SJSA1 (cell line): ENCODE measurements around the gene ATP8B4. TPM values are rescaled to one million over a fixed set of nuclear protein-coding genes. Genes with fewer than 3 reads are reported as not detected.
A peak's percentile ranks its signal among the peaks of the same experiment; 100 is the strongest.

Experiments used
- DNase-seq, 2 experiments: peaks; one replicate each; pipeline ENCODE4 v3.0.0-alpha.2; 2015 to 2020; ENCODE audit warnings: low spot score in 2 of 2, low read depth in 1 of 2
- H3K27ac ChIP-seq: fragments of 250-450 bp; sonication (Bioruptor Pico); 2 replicates; pipeline ENCODE4 v1.5.1; 2020; ENCODE audit warnings: mild to moderate bottlenecking, moderate library complexity
- H3K27me3 ChIP-seq: fragments of 250-450 bp; sonication (Bioruptor Pico); replicated peaks from 2 replicates; pipeline ENCODE4 v1.5.1; 2020; ENCODE audit warnings: mild to moderate bottlenecking, moderate library complexity
- H3K36me3 ChIP-seq: fragments of 250-450 bp; sonication (Bioruptor Pico); 2 replicates; pipeline ENCODE4 v1.5.1; 2020; ENCODE audit warnings: mild to moderate bottlenecking
- H3K4me1 ChIP-seq: fragments of 250-450 bp; sonication (Bioruptor Pico); replicated peaks from 2 replicates; pipeline ENCODE4 v1.6.1; 2021; ENCODE audit warnings: mild to moderate bottlenecking
- H3K4me3 ChIP-seq: fragments of 250-450 bp; sonication (Bioruptor Pico); 2 replicates; pipeline ENCODE4 v1.5.1; 2020; ENCODE audit warnings: mild to moderate bottlenecking
- H3K9me3 ChIP-seq: fragments of 250-450 bp; sonication (Bioruptor Pico); replicated peaks from 2 replicates; pipeline ENCODE4 v1.5.1; 2020; ENCODE audit warnings: mild to moderate bottlenecking
- total RNA-seq: library from RNA; depleted of rRNA; stranded (reverse); fragments of >200 nt; shearing (Covaris generic); gene quantifications from 2 replicates; pipeline ENCODE4 v1.2.3, GENCODE V29; 2014

The ATP8B4 gene
- total RNA-seq, 1 experiment from 2014 or later, result 0.16 TPM

DNA sequence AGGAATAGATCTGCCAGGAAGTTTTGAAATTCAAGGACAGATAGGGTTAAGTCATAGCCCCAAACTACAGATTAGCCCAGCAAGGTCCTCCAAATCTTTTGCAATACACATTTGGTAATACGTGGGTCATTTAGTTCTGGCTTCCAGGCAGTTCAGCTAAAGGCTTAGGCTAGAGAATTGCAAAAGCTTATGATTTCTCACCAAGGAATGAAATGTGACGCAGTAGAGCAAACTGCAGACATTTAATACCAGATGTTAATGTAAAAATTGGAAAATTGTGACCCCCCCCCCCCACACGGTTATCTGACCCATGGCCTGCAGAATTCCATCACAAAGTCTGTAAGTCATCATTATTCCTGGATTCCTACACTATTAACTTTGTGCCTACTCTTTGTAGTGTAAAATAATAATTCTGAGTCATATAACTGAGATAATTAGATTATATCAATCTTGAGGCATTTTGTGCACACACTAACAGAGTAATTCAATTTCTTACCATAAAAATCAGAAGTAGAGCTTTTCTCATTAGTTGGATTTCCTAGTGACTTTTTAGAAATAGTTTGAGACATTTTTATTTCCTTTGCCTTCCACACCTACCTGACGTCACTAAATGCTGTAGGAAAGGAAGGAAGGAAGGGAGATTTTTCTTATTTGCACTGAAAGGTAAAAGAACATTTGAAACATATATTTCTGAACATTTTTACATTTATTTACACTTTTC lies 263.0 kb downstream of the ATP8B4 start:
- DNase-seq, result no peak
- Histone ChIP-seq H3K36me3 (no peaks in the 10 kb centered on the region), H3K9me3 (no peaks in the 10 kb centered on the region), H3K27ac (no peak overlapping the region), H3K27me3 (no peaks in the 10 kb centered on the region), H3K4me1 (no peaks in the 10 kb centered on the region), H3K4me3 (no peak overlapping the region)

DNA sequence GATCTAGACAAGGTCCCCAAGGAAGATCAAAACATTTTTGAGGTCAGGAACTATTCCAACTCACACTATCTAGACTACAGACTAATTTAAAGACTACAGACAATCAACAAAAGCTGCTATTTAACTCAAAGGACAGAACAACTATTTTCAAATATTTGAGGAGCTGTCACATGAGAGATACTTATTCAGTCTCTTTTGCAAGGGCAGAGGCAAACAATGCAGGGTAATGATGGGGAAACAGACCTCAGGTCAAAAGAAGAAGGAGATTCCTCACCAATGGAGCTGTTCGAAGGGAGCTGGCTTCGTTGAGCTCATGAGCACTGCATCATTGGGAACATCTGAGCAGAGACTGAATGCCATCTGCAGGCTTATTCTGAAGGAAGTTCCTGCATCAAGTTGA lies 266.3 kb downstream of the ATP8B4 start:
- Histone ChIP-seq H3K4me3 (no peak overlapping the region), H3K27me3 (no peaks in the 10 kb centered on the region), H3K36me3 (no peaks in the 10 kb centered on the region), H3K9me3 (no peaks in the 10 kb centered on the region), H3K4me1 (peaks cover 12% of the 10 kb centered on the region), H3K27ac (no peak overlapping the region)
- no peak for DNase-seq

DNA sequence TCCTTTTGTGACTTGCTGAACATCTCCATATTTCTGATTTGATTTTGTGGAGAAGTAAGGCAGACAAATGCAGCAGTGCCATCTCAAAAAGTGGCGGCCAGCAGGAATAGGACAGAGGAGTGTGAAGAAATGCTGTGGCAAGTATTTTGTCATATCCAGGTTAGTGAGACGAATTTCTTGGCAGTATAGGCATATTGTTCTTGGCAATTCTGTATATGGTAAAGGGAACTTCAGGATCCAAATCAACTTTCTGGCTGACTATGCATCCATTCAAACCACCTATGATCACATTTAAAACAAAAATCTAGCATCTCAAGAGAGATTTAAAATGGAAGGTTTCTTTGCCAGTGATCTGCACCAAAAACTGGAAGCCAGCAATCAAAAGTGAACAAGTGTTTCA lies 270.2 kb downstream of the ATP8B4 start:
- peak overlapping the region; percentile 83; the same call in 1 of the 2 replicates for H3K27ac ChIP-seq
- no peak overlapping the region for H3K4me3 ChIP-seq
- no peaks in the 10 kb centered on the region for H3K9me3 ChIP-seq
- H3K36me3 ChIP-seq, result no peaks in the 10 kb centered on the region
- no peak for DNase-seq
- peaks cover 24% of the 10 kb centered on the region for H3K4me1 ChIP-seq
- H3K27me3 ChIP-seq, result no peaks in the 10 kb centered on the region

DNA sequence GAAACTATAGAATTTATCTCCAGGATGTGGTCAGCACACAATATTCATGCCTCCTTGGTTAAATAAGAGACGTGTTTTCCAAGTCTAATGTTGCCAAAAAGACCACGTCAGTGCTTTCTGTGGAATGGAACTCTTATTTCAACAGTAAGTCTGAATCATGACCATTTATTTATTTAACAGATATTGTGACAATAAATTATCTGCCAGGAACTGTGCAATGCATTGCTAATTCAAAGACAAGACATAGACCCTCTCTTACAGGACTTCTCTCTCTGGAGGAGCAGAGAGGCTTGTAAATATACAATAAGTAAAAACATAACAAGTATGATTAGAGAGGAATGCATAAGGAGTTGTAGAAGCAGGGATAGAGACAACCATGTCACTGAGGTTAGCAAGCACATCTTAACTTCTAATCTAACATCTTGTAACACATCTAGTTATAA lies 270.7 kb downstream of the ATP8B4 start:
- H3K27ac ChIP-seq, result peak overlapping the region; percentile 83

DNA sequence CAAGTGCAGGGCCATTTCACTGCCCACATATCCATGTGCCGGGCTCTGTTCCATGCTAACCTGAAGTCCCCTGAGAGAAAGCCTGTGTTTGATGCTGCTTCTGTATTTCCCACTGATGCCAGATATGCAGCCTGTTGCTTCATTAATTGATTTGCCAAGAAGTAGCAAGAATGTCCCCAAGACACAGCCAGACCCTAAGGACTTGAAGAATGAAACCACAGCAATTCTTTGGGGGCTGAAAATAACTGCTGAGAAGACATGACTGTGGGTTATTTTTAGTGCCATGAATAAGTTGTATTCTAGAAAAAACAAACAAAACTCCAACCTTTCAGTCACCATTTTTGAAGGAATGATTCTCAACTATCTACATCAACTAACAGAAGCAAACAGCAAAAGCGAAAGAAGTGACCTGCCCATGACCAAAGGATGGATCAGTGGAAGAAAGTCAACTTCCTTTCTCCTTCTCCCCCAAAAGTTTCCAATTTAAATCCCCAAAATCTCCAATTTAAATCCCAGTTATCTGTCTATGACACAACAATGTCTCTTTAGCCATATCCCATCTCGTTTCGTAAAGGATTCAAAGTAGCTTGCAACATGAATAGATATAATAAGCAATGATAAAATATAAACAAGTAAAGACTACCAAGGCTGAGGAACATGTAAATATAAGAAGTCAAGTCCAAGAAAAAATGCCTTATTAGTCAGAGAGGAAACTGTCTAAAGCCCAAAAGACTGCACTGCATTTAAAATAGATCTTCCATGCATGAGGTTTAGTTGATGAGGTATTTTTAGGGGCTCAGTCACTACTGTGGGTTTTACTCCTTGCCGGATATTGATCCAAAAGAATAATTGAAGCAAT lies 271.4 kb downstream of the ATP8B4 start:
- Histone ChIP-seq H3K27ac (peak overlapping the region; percentile 83), H3K4me3 (no peak overlapping the region), H3K27me3 (no peaks in the 10 kb centered on the region), H3K4me1 (peaks cover 24% of the 10 kb centered on the region), H3K9me3 (no peaks in the 10 kb centered on the region), H3K36me3 (no peaks in the 10 kb centered on the region)
- DNase-seq, result peak in 1 of 2 experiments; percentile 74

More for the DNA sequence above, 270.7 kb downstream of the ATP8B4 start:
- no peak overlapping the region for H3K4me3 ChIP-seq
- peaks cover 24% of the 10 kb centered on the region for H3K4me1 ChIP-seq
- no peaks in the 10 kb centered on the region for H3K36me3 ChIP-seq
- H3K9me3 ChIP-seq, result no peaks in the 10 kb centered on the region
- peak in 1 of 2 experiments; percentile 77 for DNase-seq
- H3K27me3 ChIP-seq, result no peaks in the 10 kb centered on the region

DNA sequence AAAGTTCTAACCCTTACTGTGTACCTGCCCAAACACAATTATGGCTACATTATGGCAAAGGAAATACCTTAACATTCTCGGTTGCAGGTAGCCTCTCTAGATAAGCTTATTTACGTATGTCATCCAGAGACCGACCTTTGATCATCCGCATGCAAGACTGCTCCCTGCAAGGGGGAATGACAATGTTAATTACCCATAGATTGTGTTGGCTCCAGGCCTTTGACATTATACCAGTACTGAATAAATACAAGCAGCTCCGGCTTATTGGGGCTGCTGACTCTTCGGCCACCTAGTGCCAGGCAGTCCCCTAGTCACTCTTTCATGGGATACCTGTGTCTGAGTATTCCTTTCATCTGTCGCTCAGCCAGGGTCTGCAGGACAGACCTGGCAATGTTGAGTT lies 274.6 kb downstream of the ATP8B4 start:
- Histone ChIP-seq H3K27me3 (no peaks in the 10 kb centered on the region), H3K27ac (no peak overlapping the region), H3K9me3 (no peaks in the 10 kb centered on the region), H3K36me3 (no peaks in the 10 kb centered on the region), H3K4me3 (no peak overlapping the region), H3K4me1 (peaks cover 24% of the 10 kb centered on the region)
- DNase-seq, result no peak

DNA sequence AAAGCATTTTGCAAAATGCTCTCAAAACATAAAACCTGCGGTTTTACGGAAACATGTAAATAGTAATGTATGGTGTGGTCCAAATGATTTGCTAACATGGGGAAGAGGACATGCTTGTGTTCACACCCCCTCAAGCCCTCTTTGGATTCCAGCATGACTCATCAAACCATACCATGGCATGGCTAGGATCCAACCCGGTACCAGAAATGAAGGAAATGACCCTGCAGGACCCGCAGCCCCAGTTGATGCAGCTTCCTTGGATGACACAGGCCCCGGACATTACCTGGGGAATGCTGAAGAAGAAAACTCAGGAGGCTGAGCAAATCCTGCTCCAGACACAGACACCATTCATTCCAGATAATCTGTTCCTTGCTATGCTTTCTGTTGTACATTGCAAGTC lies 275.3 kb downstream of the ATP8B4 start:
- peaks cover 21% of the 10 kb centered on the region for H3K4me1 ChIP-seq
- H3K27ac ChIP-seq, result no peak overlapping the region
- H3K9me3 ChIP-seq, result no peaks in the 10 kb centered on the region
- H3K4me3 ChIP-seq, result no peak overlapping the region
- no peak for DNase-seq
- no peaks in the 10 kb centered on the region for H3K27me3 ChIP-seq
- H3K36me3 ChIP-seq, result no peaks in the 10 kb centered on the region

DNA sequence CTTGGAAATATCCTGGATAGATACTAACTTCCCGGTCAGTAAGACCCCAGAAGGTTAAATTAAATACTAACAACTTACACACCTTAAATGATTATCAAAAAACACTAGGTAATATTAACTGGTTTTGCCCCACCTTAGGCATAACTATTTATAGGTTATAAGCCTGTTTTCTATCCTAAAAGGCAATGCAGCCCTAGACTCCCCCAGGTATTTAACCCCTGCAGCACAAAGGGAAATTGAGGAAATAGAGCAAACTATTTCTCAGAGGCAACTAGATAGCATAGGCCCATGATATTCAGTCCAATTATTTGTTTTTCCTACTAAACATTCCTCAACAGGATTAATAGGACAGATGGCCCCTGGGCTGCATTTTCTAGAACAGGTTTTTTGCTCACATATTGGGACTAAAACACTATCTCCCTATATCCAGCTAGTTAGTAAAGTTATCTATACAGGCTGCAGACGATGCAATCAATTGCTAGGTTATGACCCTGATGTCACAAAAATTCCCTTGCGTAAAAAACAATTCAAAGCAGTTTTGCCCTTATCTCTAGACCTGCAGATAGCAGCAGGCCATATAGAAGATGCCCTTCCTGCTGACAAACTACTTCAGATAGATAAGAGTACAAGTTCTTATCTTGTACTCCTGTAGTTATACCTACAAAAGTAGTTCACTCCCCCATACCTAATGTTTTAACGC lies 276.9 kb downstream of the ATP8B4 start:
- Histone ChIP-seq H3K36me3 (no peaks in the 10 kb centered on the region), H3K9me3 (no peaks in the 10 kb centered on the region), H3K27me3 (no peaks in the 10 kb centered on the region), H3K4me3 (no peak overlapping the region), H3K27ac (no peak overlapping the region), H3K4me1 (peaks cover 6% of the 10 kb centered on the region)
- DNase-seq, result no peak

DNA sequence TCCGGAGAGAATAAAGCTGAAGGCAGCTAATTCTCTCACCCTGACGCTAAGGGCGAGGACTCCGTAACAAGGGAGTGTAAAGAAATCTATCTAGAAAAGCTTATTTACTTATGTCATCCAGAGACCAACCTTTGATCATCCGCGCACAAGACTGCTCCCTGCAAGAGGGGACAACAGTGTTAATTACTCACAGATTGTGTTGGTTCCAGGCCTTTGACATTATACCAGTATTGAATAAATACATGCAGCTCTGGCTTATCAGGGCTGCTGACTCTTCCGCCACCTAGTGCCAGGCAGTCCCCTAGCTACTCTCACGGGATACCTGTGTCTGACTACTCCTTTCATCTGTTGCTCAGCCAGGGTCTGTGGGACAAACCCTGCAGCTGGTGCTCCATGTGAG lies 286.5 kb downstream of the ATP8B4 start:
- Histone ChIP-seq H3K27me3 (no peaks in the 10 kb centered on the region), H3K27ac (no peak overlapping the region), H3K4me3 (no peak overlapping the region), H3K36me3 (no peaks in the 10 kb centered on the region), H3K9me3 (no peaks in the 10 kb centered on the region), H3K4me1 (peaks cover 11% of the 10 kb centered on the region)
- DNase-seq, result no peak

DNA sequence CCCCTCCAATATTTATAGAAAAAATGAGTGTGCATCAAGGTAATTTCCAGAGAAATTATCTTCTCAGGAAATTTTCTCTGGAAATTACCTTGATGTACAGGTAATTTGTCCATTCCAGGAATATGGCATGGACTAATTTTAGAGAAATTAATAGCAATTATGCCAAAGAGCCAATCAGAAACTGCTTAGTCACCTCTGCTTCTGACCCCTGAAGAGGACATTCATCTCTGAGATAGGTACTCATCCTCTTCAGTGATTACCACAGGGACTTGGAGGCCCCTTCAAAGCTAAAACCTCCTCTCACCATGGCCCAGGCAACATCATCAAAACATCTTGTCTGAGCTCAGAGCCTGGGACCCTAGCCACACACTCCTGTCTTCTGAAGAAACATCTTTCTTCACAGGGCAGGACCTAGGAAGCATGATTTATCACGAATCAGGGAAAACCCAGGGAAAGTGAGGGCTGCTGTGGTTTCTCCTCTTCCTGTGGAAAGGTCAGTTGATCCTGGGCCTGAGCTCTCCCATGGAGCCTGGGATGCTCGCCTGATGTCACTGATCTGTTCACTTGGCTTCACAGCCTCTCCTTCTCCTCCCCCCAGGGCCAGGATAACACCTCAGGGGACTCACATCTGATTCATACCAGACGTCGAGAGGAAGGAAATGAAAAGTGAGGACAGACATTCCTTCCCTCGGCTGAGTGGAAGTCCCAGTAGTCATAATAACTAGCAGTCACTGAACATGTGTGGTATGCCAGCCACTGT lies 287.6 kb downstream of the ATP8B4 start:
- no peaks in the 10 kb centered on the region for H3K27me3 ChIP-seq
- H3K9me3 ChIP-seq, result no peaks in the 10 kb centered on the region
- no peaks in the 10 kb centered on the region for H3K36me3 ChIP-seq
- peak; percentile 33 to 54 for DNase-seq
- 0 out of 2 replicates have a peak overlapping the region, but pooled peaks have one; percentile 14 for H3K27ac ChIP-seq
- peaks cover 11% of the 10 kb centered on the region for H3K4me1 ChIP-seq
- no peak overlapping the region for H3K4me3 ChIP-seq

DNA sequence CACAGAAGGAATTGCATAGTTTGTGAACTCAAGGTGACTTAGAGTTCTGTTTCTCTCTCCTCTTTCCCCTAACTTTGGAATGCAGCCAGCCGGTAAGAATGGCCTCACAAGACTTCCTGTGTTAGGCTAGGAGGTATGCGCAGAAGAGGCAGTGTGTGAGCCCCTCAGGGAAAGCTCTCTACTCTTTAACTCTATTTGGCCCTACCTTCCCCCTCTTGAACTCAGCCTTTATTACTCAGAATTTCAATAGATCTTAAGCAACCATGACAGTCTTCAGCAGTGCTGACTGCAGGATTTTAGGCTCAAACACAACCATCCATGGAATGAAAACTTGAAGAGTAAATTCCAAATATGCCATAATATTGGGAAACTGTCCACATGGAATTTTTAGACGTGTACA lies 288.6 kb downstream of the ATP8B4 start:
- H3K36me3 ChIP-seq, result no peaks in the 10 kb centered on the region
- H3K27ac ChIP-seq, result no peak overlapping the region
- peaks cover 11% of the 10 kb centered on the region for H3K4me1 ChIP-seq
- H3K4me3 ChIP-seq, result no peak overlapping the region
- no peak for DNase-seq
- no peaks in the 10 kb centered on the region for H3K9me3 ChIP-seq
- H3K27me3 ChIP-seq, result no peaks in the 10 kb centered on the region

DNA sequence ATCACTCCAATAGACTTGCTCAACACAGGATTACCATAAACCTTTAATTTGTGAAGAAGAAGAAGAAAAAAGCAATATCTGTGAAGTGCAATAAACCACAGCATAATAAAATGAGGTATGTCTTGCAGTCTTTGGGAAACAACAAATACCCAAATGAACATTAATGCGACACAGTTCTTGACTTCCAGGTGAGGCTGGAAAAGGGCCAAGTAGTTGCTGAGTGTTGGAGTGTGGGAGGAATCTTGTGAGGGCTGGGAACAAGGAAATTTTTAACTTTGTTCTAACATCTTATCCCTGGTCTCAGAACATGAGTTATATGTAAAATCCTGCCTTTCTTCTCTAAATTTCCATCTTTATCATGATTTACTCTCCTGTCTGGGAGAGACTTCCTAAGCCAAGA lies 291.7 kb downstream of the ATP8B4 start:
- H3K9me3 ChIP-seq, result no peaks in the 10 kb centered on the region
- no peaks in the 10 kb centered on the region for H3K36me3 ChIP-seq
- H3K4me3 ChIP-seq, result no peak overlapping the region
- no peaks in the 10 kb centered on the region for H3K27me3 ChIP-seq
- DNase-seq, result no peak
- no peak overlapping the region for H3K27ac ChIP-seq
- peaks cover 15% of the 10 kb centered on the region for H3K4me1 ChIP-seq

DNA sequence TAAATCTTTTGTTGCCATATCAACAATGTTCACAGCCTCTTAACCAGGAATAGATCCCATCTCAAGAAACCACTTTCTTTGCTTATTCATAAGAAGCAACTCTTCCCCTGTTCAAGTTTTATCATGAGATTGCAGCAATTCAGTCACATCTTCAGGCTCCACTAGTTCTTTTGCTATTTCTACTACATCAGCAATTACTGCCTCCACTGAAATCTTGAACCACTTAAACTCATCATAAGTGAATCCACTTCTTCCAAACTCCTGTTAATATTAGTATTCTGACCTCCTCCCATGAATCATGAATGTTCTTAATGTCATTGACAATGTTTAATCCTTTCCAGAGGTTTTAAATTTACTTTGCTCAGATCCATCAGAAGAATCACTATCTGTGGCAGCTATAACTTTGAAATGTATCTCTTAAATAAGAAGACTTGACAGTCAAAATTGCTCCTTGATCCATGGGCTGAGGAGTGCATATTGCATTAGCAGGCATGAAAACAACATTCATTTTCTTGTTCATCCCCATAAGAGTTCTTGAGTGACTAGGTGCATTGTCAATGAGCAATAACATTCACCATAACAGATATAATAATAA lies 292.3 kb downstream of the ATP8B4 start:
- Histone ChIP-seq H3K9me3 (no peaks in the 10 kb centered on the region), H3K27ac (no peak overlapping the region), H3K36me3 (no peaks in the 10 kb centered on the region), H3K4me1 (peaks cover 9% of the 10 kb centered on the region), H3K27me3 (no peaks in the 10 kb centered on the region), H3K4me3 (no peak overlapping the region)
- DNase-seq, result no peak
